Osteoblast (primary cell): Measurements from ENCODE around the gene FARS2. TPM values are rescaled to one million over a fixed set of nuclear protein-coding genes. Genes with fewer than 3 reads are reported as not detected.

Experiments
- DNase-seq: peaks from one replicate; pipeline ENCODE4 v3.0.0; 2011; ENCODE audit warnings: low spot score, mixed read lengths; ENCODE audit not compliant: insufficient read length; ENCODE audit errors: missing footprints
- H2AFZ ChIP-seq: 2 replicates; pipeline ENCODE4 v1.6.0; 2011; ENCODE audit warnings: mild to moderate bottlenecking, low read length
- H3K27ac ChIP-seq: 2 replicates; pipeline ENCODE4 v1.5.1; 2011; ENCODE audit warnings: mild to moderate bottlenecking, low read depth, low read length, moderate library complexity
- H3K27me3 ChIP-seq: 2 replicates; pipeline ENCODE4 v1.6.0; 2012; ENCODE audit warnings: mild to moderate bottlenecking, control low read depth, inconsistent platforms, low read length, moderate library complexity; ENCODE audit not compliant: insufficient read depth
- H3K36me3 ChIP-seq: 2 replicates; pipeline ENCODE4 v1.5.1; 2011; ENCODE audit warnings: mild to moderate bottlenecking, low read length, control low read depth, moderate library complexity; ENCODE audit not compliant: insufficient read depth
- H3K4me1 ChIP-seq: 2 replicates; pipeline ENCODE4 v1.5.1; 2011; ENCODE audit warnings: mild to moderate bottlenecking, low read length, control low read depth, moderate library complexity; ENCODE audit not compliant: insufficient read depth
- H3K4me2 ChIP-seq: 2 replicates; pipeline ENCODE4 v1.6.0; 2011; ENCODE audit warnings: mild to moderate bottlenecking, low read length; ENCODE audit not compliant: insufficient read depth
- H3K4me3 ChIP-seq: fragments of 200-600 bp; sonication (generic); 3 replicates; pipeline ENCODE4 v1.5.1; 2012; ENCODE audit warnings: mild to moderate bottlenecking, low read length, inconsistent platforms; ENCODE audit not compliant: insufficient read depth
- H3K79me2 ChIP-seq: 2 replicates; pipeline ENCODE4 v1.6.0; 2012; ENCODE audit warnings: mild to moderate bottlenecking, low read length, control low read depth, inconsistent platforms; ENCODE audit not compliant: insufficient read depth
- H3K9me3 ChIP-seq: 2 replicates; pipeline ENCODE4 v1.5.1; 2011; ENCODE audit warnings: low read depth, low read length, control low read depth
- H4K20me1 ChIP-seq: 2 replicates; pipeline ENCODE4 v1.6.0; 2012; ENCODE audit warnings: mild to moderate bottlenecking, low read length, control low read depth; ENCODE audit not compliant: insufficient read depth
- CTCF ChIP-seq: IDR thresholded peaks from 2 replicates; pipeline ENCODE4 v1.5.1; 2011; ENCODE audit warnings: mild to moderate bottlenecking, low read depth, low read length, moderate library complexity; ENCODE audit errors: extremely low read depth
- total RNA-seq: library from RNA; depleted of rRNA; stranded (reverse); fragments of >200 nt; gene quantifications from 2 replicates; pipeline ENCODE4 v1.2.3, GENCODE V29; 2012

Gene FARS2
- total RNA-seq, 1 donor: 29.7 TPM

- no peak for TF ChIP-seq CTCF
- H3K36me3 ChIP-seq: no peaks in the 10 kb centered on the region
- no peak for DNase-seq
- no peak overlapping the region for H2AFZ ChIP-seq
- no peaks in the 10 kb centered on the region for H3K9me3 ChIP-seq
- H3K4me2 ChIP-seq: no peak overlapping the region
- no peaks in the 10 kb centered on the region for H3K79me2 ChIP-seq
- no peaks in the 10 kb centered on the region for H3K4me1 ChIP-seq
- no peak overlapping the region for H3K27ac ChIP-seq
- no peak overlapping the region for H3K4me3 ChIP-seq
- H4K20me1 ChIP-seq: peaks cover 5% of the 10 kb centered on the region
- H3K27me3 ChIP-seq: no peaks in the 10 kb centered on the region
Measured at GRCh38 chr6:5325173-5325572, 63.9 kb downstream of the FARS2 start.

GRCh38 chr6:5326022-5326641 lies 64.8 kb downstream of the FARS2 start:
- Histone ChIP-seq H3K4me2 (no peak overlapping the region), H3K36me3 (no peaks in the 10 kb centered on the region), H3K4me1 (no peaks in the 10 kb centered on the region), H3K4me3 (no peak overlapping the region), H2AFZ (no peak overlapping the region), H3K9me3 (no peaks in the 10 kb centered on the region), H4K20me1 (peaks cover 5% of the 10 kb centered on the region), H3K79me2 (no peaks in the 10 kb centered on the region), H3K27me3 (no peaks in the 10 kb centered on the region), H3K27ac (no peak overlapping the region)
- no peak for DNase-seq
- TF ChIP-seq CTCF: no peak

- H3K4me1 ChIP-seq: peaks cover 2% of the 10 kb centered on the region
- no peak for DNase-seq
- no peak overlapping the region for H3K4me3 ChIP-seq
- no peaks in the 10 kb centered on the region for H3K36me3 ChIP-seq
- H3K27me3 ChIP-seq: no peaks in the 10 kb centered on the region
- no peaks in the 10 kb centered on the region for H3K9me3 ChIP-seq
- H3K4me2 ChIP-seq: no peak overlapping the region
- H3K27ac ChIP-seq: no peak overlapping the region
- peaks cover 3% of the 10 kb centered on the region for H3K79me2 ChIP-seq
- TF ChIP-seq CTCF: no peak
- no peak overlapping the region for H2AFZ ChIP-seq
- peaks cover 5% of the 10 kb centered on the region for H4K20me1 ChIP-seq
Measured at GRCh38 chr6:5328800-5329199, 67.5 kb downstream of the FARS2 start.

- peaks cover 3% of the 10 kb centered on the region for H4K20me1 ChIP-seq
- H3K4me1 ChIP-seq: peaks cover 3% of the 10 kb centered on the region
- no peak for DNase-seq
- no peaks in the 10 kb centered on the region for H3K9me3 ChIP-seq
- H3K36me3 ChIP-seq: no peaks in the 10 kb centered on the region
- H3K4me3 ChIP-seq: no peak overlapping the region
- no peak overlapping the region for H3K27ac ChIP-seq
- no peak for TF ChIP-seq CTCF
- no peaks in the 10 kb centered on the region for H3K27me3 ChIP-seq
- peaks cover 5% of the 10 kb centered on the region for H3K79me2 ChIP-seq
- no peak overlapping the region for H2AFZ ChIP-seq
- no peak overlapping the region for H3K4me2 ChIP-seq
Measured at GRCh38 chr6:5331845-5332442, 70.6 kb downstream of the FARS2 start.
